ENCODE measurements around the gene MKRN2.

GRCh38 chr3:12608376-12608775 lies 51.5 kb downstream of the MKRN2 start:
- TF ChIP-seq, protein P1, sequence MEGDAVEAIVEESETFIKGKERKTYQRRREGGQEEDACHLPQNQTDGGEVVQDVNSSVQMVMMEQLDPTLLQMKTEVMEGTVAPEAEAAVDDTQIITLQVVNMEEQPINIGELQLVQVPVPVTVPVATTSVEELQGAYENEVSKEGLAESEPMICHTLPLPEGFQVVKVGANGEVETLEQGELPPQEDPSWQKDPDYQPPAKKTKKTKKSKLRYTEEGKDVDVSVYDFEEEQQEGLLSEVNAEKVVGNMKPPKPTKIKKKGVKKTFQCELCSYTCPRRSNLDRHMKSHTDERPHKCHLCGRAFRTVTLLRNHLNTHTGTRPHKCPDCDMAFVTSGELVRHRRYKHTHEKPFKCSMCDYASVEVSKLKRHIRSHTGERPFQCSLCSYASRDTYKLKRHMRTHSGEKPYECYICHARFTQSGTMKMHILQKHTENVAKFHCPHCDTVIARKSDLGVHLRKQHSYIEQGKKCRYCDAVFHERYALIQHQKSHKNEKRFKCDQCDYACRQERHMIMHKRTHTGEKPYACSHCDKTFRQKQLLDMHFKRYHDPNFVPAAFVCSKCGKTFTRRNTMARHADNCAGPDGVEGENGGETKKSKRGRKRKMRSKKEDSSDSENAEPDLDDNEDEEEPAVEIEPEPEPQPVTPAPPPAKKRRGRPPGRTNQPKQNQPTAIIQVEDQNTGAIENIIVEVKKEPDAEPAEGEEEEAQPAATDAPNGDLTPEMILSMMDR (IDR thresholded peaks at IDR 0.05): no peak
- no peak for TF ChIP-seq POLR2A (IDR thresholded peaks at IDR 0.05)

All from thyroid gland (tissue), 4 donors.